Stimulated activated CD4-positive, alpha-beta T cell treated with anti-CD3 and anti-CD28 coated beads, Interleukin-1b, Interleukin-23, amount 100 ng/mL, for 1 hour (primary cell): ENCODE results near the gene LRRC56.
"Not testable (repeated sequence)": the region's sequence is repeated elsewhere in the genome, so short reads cannot be mapped to it uniquely, and the experiment has no call there.

ENCODE experiments used
- DNase-seq, 2 donors: peaks; one replicate each; pipeline ENCODE4 v3.0.0-alpha.2; 2020; ENCODE audit warnings: low read depth in 2 of 2

Gene LRRC56

GRCh38 chr11:559020-559620 lies 21.8 kb downstream of the LRRC56 start:
- DNase-seq: no peak

DNA sequence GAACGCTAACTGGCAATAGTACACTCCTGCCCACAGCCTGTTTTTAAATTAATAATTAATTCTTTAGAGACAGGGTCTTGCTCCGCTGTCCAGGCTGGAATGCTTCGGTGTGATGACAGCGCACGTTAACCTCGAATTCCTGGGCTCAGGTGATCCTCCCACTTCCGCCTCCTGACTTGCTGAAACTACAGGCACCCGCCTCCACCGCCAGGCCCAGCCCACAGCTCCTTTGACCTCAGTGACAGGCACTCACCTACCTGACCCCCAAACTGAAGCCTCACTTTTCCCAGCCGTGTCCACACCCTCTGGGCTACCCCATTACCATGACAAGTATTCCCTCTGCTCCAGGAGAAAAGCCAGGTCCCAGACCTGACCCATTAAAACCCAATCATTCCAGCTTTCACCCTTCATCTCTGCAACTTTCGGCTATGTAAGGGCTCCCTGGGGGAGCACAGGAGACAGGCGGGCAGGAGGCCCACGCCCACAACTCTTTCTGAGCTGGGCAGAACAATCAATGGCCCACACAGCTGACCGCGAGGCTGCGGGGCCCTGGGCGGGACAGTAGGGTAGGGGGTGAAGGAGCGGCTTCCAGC lies 22.5 kb downstream of the LRRC56 start:
- DNase-seq: no peak

DNA sequence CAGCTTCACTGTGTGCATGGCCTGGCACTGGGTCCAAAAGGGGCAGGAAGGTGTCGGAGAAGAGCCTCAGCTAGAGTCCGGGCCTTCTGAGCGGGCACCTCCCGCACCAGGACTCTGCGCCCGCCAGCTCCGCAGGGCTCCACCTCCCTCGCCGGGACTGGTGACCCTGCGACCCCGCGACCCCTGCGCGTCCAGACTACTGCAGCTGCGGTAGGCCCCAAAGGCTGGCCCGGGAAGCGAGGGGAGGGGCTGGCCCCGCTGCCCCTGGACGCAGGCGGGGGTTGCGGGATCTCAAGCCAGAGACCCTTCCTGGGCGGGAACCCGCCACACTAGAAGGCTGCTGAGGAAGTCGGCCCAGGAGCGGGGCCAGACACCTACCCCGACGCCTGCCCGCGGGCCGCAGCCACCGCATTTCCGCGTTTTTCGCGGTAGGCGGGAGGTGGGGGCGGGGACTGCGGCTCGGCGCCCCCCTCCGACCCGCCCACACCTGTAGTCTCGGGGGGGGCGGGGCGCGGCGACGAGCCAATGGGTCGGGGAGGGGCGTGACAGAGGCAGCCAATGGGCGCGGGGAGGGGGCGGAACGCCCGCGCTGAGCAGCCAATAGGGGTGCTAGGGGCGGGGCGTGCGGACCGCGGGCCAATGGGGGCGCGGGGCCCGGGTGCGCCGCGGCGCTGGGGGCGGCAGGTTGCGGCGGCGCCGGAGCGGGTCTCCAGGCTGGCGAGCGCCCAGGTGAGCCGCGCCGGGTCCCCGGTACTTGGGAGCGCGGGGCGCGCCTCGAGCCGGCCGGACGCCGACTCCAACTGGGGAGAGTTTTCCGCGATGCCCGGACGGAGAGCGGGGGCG lies 23.2 kb downstream of the LRRC56 start, which contains the start of the genes LMNTD2 and RASSF7:
Gene LMNTD2 (minus strand): TSS at position 434 of the 843 bp plus-strand sequence. CDS start 22 bp downstream, at position 412.
Gene RASSF7 (plus strand): TSS at position 666 of the 843 bp plus-strand sequence. CDS start 799 bp downstream, outside the sequence.
- DNase-seq: peak; percentile 96

DNA sequence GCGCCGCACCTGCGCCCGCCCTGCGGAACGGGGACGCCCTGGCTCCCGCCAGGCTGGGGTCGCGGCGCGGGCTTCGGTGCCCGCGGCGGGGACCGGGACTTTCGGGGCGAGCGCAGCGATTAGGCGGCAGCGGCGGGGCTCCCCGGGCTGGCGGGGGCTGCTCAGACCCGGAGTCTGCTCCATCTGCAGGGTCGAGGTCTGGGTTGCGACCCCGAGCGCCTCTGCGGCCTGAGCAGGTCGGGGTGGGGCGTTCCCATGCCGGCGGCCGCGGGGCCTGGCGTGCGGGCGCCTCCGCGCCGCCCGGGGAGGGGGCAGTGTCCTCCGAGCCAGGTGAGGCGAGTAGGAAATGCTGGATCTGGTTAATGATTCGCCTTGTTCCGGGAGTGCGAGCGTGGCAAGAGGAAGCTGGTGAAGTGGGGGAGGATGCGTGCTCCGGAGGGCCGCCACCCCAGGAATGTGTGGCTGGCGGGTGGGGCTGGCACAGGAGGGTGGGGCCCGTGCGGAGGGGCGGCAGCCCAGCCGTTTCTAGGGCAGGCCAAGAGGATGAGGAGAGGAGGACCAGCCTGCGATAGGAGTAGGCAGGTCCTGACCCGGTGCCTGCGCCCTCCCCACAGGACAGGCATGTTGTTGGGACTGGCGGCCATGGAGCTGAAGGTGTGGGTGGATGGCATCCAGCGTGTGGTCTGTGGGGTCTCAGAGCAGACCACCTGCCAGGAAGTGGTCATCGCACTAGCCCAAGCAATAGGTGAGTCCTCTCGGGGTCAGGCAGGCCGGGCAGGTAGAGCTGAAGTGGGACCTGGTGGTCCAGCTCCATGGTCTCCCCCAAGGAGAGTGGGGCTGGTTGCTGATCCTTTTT lies 24.0 kb downstream of the LRRC56 start:
- DNase-seq: no peak

DNA sequence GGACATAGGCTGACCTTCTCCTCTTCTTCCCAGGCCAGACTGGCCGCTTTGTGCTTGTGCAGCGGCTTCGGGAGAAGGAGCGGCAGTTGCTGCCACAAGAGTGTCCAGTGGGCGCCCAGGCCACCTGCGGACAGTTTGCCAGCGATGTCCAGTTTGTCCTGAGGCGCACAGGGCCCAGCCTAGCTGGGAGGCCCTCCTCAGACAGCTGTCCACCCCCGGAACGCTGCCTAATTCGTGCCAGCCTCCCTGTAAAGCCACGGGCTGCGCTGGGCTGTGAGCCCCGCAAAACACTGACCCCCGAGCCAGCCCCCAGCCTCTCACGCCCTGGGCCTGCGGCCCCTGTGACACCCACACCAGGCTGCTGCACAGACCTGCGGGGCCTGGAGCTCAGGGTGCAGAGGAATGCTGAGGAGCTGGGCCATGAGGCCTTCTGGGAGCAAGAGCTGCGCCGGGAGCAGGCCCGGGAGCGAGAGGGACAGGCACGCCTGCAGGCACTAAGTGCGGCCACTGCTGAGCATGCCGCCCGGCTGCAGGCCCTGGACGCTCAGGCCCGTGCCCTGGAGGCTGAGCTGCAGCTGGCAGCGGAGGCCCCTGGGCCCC lies 24.8 kb downstream of the LRRC56 start:
- DNase-seq: no peak

DNA sequence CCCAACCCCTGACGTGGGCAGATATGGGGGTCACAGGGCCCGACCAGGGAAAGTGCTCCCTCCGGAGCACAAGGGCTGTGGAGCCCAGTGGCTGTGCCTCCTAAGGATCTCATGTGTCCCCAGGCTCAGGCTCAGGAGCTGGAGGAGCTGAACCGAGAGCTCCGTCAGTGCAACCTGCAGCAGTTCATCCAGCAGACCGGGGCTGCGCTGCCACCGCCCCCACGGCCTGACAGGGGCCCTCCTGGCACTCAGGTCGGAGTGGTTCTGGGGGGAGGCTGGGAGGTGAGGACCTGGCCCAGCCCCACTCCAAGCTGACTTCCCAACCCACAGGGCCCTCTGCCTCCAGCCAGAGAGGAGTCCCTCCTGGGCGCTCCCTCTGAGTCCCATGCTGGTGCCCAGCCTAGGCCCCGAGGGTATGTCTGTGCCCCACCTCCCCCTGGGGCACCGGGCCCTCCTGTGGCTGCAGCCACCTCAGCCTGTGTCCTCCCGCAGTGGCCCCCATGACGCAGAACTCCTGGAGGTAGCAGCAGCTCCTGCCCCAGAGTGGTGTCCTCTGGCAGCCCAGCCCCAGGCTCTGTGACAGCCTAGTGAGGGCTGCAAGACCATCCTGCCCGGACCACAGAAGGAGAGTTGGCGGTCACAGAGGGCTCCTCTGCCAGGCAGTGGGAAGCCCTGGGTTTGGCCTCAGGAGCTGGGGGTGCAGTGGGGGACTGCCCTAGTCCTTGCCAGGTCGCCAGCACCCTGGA lies 25.9 kb downstream of the LRRC56 start:
- no peak for DNase-seq

DNA sequence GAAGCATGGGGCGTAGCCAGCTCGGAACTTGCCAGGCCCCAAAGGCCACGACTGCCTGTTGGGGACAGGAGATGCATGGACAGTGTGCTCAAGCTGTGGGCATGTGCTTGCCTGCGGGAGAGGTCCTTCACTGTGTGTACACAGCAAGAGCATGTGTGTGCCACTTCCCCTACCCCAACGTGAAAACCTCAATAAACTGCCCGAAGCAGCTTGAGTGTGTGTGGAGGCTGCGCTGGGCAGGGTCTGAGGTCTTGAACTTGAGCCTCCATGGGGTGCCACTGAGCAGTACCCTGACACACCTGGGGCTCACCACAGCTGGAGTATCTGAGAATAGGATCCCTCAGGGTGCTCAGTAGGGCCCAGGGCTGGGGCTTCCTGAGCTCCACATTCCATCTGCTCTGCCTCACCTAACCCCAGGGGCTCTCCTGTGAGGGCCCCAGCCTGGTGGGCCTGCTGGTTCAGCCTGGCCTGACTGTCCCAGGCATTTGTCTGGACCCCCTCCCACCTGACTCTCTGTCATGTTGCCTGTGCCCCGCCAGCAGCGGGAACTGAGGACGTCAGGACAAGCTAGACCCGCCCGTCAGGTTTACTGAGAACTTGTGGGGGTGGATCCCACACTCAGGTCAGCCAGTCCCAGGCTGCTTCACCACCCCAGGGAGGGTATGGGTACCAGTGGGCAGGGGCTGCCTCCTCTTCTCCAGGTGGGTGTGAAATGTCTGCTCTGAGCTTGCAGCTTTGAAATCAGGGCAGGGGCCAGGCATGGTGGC lies 26.7 kb downstream of the LRRC56 start:
- DNase-seq: no peak

DNA sequence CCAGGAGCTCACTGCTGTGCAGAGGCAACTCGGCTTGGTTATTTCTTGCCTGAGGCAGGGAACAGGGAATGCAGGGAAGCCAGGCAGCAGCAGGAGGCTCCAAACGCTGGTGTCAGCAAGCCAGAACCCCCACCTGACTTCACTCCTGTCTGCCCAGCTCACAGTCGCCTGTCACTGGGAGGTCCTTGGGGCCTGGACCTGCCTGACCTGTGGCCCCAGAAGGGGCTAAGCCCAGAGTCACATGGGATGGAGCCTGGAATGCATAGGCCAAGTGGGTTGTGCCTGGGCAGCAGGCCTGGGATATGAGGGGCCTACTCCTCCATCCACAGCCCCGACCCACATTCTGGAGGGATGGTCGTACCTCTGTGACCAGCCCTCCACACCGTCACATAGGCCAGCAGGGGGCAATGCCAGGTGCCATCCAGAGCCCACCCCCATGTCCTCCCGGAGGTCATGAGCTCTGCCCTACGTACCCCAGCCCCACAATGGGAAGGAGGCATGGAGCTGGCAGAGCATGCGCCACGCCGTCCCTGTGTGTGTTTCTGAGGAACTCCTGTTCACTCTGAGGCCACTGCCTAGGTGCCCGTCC lies 28.7 kb downstream of the LRRC56 start:
- DNase-seq: no peak

DNA sequence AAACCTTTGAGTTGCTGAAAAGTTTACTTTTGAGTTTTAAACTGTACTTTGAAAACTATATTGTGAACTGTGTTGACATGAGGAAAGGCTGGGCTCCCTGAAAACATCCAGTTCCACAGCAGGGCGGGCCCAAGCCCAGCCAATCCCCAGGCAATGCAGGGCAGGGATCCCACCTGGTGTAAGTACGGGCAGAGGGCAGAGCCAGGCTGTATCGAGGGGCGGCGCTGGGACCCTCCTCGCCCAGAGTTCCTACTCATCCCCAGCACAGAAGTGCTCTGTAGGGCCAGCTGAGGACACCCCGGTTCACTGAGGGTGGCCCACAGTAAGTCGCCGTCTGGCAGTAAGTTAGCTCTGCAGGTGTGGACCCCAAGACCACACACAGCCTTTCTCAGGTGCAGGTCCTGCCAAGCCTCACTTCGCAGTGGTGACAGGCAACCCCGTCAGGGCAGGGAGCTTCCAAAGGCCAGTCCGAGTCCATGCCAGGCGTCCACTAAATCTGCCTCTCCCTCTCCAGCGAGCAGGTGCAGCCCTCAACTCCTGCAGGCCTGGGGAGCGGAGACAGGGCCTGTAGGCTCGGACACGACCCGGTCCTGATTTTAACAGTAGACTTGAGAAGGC lies 29.8 kb downstream of the LRRC56 start:
- no peak for DNase-seq

DNA sequence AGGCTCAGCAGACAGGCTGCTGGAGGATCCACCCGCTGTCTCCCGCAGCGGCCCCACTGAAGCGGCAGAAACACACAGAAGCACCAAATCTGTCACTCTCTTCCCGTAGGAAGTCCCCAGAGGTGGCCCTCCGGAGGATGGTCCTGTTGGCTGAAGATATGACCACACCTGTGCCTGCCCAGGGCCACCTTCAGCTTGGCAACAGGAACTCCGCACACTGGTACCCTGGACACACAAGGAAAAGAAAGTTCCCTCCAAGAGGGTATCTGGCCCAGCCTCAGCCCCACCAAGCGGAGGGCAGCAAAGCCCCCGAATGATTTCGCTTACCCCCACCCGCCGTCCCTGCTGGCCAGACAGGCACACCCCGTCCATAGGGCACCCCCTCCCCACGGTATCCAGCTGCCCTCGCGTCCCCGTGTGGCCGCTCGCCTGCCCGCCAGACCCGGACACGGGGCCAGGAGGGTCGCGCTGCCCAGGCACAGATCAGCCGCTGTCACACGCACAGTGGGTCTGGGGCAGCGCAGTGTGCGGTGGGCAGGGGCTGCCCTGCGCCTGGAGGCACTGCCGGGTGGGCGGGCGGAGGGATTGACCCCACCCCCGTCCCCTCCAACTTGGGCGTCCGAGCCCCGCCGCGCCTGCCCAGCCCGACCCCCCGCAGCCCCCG lies 30.4 kb downstream of the LRRC56 start:
- DNase-seq: no peak

- peak; percentile 74 to 83 for DNase-seq
These were observed 31.2 kb downstream of the LRRC56 start for GRCh38 chr11:568306-569157.

DNA sequence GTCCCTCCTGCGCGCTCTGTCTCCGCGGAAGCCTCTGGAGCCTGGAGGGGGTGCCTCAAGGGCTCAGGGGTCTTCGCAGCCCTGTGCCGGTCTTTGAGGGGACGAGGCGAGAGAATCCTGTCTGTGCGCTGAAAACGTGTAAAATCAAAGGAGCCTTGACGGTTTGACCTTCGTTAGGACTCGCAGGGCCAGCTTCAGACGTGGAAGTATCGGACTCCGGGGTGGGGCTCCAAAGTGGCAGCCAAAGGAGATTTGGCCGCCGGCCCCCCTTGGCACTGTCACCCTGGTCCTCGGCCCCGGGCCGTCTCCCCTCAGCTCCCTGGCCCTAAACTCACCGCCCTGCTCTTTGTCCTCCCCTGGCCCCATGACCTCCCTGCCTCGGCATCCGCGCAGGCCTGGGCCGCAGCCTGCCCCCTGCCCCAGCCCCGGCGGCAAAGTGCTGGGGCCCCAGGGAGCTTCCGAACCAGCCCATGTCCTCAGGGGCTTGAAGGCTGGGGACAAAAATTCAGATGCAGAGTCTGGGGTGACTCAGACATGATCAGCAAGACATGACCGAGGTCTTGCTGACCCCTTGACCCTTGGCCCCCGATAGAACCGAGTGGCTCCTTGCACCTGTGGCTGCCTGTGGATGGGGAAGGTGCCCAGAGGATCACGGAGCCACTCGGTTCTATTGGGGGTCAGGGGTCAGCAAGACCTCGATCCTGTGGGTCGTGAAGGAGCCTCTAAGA lies 32.0 kb downstream of the LRRC56 start:
- DNase-seq: no peak

- DNase-seq: no peak
These were observed 34.5 kb downstream of the LRRC56 start for GRCh38 chr11:571802-572185.

- no peak for DNase-seq
These were observed 35.9 kb downstream of the LRRC56 start for GRCh38 chr11:573146-573759.

DNA sequence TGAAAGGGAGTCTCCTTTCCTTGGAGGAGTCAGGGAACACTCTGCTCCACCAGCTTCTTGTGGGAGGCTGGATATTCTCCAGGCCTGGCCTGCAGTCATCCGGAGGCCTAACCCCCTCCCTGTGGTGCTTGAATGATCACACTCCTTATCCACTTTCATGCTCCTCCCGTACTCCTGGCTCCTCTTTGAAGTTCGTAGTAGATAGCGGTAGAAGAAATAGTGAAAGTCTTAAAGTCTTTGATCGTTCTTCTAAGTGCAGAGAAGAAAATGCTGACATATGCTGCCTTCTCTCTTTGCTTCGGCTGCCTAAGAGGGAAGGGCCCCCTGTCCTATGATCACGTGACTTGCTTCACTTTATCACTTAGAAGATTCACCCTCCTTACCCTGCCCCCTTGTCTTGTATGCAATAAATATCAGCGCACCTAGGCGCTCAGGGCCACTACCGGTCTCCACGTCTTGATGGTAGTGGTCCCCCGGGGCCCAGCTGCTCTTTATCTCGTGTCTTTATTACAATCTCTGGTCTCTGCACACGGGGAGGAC lies 36.8 kb downstream of the LRRC56 start:
- not testable (repeated sequence) for DNase-seq
